Measurements from ENCODE around the gene CD7.

DNA sequence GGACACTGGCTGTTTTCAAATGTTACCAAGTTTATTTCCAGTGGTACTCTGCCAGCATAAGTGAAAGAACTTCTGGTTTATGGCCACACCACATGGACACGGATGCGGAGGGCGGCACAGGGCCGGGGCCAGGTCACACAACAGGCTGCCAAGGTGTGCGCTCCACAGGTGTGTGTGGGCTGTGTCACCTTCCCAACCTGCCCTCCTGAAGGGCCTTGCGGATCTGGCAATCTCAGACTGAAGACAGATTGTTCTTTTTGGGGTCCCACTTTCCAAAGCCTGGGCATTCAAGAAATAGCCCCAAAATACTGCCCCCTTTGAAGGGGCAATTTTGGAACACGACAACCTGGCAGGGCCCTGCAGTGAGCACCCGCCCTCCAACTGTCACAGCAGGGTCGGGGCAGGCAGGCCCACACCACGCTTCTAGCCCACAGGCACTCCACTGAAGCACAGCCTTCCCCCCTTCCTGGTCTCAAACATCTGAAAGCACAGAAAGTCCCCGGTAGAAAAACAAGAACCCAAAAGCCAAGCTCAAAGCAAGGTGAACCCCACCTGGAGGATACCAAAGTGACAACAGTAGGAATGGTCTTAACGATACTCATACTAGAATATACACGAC lies 47.4 kb downstream of the CD7 start:
- TF ChIP-seq, protein P1, sequence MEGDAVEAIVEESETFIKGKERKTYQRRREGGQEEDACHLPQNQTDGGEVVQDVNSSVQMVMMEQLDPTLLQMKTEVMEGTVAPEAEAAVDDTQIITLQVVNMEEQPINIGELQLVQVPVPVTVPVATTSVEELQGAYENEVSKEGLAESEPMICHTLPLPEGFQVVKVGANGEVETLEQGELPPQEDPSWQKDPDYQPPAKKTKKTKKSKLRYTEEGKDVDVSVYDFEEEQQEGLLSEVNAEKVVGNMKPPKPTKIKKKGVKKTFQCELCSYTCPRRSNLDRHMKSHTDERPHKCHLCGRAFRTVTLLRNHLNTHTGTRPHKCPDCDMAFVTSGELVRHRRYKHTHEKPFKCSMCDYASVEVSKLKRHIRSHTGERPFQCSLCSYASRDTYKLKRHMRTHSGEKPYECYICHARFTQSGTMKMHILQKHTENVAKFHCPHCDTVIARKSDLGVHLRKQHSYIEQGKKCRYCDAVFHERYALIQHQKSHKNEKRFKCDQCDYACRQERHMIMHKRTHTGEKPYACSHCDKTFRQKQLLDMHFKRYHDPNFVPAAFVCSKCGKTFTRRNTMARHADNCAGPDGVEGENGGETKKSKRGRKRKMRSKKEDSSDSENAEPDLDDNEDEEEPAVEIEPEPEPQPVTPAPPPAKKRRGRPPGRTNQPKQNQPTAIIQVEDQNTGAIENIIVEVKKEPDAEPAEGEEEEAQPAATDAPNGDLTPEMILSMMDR (IDR thresholded peaks at IDR 0.05; ENCODE audit: poor library complexity, severe bottlenecking), result no peak
- TF ChIP-seq EZH2 (IDR thresholded peaks at IDR 0.05; ENCODE audit: borderline replicate concordance, insufficient read depth, low read length, poor library complexity, severe bottlenecking) (no peak), POLR2AphosphoS5 (IDR thresholded peaks at IDR 0.05) (no peak), SMC3 (conservative IDR thresholded peaks at IDR 0.05; ENCODE audit: poor library complexity) (no peak)
- TF ChIP-seq, protein P2, sequence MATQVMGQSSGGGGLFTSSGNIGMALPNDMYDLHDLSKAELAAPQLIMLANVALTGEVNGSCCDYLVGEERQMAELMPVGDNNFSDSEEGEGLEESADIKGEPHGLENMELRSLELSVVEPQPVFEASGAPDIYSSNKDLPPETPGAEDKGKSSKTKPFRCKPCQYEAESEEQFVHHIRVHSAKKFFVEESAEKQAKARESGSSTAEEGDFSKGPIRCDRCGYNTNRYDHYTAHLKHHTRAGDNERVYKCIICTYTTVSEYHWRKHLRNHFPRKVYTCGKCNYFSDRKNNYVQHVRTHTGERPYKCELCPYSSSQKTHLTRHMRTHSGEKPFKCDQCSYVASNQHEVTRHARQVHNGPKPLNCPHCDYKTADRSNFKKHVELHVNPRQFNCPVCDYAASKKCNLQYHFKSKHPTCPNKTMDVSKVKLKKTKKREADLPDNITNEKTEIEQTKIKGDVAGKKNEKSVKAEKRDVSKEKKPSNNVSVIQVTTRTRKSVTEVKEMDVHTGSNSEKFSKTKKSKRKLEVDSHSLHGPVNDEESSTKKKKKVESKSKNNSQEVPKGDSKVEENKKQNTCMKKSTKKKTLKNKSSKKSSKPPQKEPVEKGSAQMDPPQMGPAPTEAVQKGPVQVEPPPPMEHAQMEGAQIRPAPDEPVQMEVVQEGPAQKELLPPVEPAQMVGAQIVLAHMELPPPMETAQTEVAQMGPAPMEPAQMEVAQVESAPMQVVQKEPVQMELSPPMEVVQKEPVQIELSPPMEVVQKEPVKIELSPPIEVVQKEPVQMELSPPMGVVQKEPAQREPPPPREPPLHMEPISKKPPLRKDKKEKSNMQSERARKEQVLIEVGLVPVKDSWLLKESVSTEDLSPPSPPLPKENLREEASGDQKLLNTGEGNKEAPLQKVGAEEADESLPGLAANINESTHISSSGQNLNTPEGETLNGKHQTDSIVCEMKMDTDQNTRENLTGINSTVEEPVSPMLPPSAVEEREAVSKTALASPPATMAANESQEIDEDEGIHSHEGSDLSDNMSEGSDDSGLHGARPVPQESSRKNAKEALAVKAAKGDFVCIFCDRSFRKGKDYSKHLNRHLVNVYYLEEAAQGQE (IDR thresholded peaks at IDR 0.05; ENCODE audit: borderline replicate concordance), result no peak
